DOHH2 (cell line): Measurements from ENCODE around the gene ADK.

Experiments
- EZH2phosphoT487 ChIP-seq: fragments of 200-600 bp; sonication (generic); IDR thresholded peaks from 2 replicates; pipeline ENCODE4 v1.6.1; 2017; ENCODE audit warnings: borderline replicate concordance, mild to moderate bottlenecking, antibody characterized with exemption, low read length, moderate library complexity, mixed read lengths
- TF ChIP-seq, protein P1 (sequence below): fragments of 200-600 bp; sonication (generic); IDR thresholded peaks from one replicate; pipeline ENCODE4 v1.5.1; 2014; ENCODE audit warnings: antibody characterized with exemption, mild to moderate bottlenecking, low read depth, low read length; ENCODE audit not compliant: poor library complexity, severe bottlenecking

DNA sequence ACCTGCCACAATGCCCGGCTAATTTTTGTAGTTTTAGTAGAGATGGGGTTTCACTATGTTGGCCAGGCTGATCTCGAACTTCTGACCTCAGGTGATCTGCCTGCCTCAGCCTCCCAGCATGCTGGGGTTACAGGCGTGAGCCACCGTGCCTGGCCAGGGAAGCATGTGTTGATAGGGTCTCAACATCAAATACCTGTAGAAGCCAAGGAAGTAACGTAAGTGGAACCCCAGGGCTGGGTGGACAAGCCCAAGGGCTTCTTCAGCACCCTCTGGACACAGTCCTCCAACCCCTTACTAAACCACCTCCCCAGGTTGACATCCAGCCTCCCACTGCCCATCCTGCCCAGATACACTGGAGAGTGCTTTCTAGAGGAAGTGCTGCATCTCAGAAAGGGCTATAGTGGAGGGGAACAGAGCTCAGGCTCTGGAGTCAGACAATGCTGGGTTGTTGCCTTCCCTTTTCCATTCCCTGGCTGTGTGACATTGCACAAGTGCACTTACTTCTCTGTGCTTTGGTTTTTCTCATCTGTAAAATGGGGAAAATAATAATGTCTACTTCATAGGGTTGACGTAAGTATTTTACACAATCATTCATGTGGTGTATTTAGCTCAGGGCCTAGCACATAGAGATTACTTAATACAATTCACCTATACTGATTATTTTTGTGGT lies 601.5 kb downstream of the ADK start:
- TF ChIP-seq, protein P1, sequence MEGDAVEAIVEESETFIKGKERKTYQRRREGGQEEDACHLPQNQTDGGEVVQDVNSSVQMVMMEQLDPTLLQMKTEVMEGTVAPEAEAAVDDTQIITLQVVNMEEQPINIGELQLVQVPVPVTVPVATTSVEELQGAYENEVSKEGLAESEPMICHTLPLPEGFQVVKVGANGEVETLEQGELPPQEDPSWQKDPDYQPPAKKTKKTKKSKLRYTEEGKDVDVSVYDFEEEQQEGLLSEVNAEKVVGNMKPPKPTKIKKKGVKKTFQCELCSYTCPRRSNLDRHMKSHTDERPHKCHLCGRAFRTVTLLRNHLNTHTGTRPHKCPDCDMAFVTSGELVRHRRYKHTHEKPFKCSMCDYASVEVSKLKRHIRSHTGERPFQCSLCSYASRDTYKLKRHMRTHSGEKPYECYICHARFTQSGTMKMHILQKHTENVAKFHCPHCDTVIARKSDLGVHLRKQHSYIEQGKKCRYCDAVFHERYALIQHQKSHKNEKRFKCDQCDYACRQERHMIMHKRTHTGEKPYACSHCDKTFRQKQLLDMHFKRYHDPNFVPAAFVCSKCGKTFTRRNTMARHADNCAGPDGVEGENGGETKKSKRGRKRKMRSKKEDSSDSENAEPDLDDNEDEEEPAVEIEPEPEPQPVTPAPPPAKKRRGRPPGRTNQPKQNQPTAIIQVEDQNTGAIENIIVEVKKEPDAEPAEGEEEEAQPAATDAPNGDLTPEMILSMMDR: no peak
- TF ChIP-seq EZH2phosphoT487: no peak
